Measurements from ENCODE around the gene LDLRAD3.

Gene LDLRAD3

DNA sequence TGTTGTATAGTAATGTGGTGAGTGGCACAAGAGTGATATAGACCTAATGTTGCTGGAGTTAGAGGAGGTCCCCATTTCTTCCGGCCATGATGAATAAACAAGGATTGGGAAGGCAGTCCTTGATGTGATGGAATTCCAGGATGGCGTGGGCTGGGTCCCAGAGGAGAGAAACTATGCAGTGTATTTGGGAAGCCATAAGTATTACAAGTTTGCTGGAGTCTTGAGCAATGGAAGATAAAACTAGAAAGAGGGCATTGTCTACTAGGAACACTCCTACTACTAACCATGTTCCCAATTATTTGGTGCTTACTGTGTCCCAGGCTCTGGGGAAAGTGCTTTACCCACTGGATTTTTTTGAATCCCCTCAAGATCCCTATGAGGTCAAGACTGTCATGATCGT lies 20.0 kb downstream of the LDLRAD3 start:
- no peak for DNase-seq

- no peak for DNase-seq
Observed at GRCh38 chr11:35964841-35965240, 21.0 kb downstream of the LDLRAD3 start.

GRCh38 chr11:35967042-35967441 lies 23.2 kb downstream of the LDLRAD3 start:
- no peak for DNase-seq

DNA sequence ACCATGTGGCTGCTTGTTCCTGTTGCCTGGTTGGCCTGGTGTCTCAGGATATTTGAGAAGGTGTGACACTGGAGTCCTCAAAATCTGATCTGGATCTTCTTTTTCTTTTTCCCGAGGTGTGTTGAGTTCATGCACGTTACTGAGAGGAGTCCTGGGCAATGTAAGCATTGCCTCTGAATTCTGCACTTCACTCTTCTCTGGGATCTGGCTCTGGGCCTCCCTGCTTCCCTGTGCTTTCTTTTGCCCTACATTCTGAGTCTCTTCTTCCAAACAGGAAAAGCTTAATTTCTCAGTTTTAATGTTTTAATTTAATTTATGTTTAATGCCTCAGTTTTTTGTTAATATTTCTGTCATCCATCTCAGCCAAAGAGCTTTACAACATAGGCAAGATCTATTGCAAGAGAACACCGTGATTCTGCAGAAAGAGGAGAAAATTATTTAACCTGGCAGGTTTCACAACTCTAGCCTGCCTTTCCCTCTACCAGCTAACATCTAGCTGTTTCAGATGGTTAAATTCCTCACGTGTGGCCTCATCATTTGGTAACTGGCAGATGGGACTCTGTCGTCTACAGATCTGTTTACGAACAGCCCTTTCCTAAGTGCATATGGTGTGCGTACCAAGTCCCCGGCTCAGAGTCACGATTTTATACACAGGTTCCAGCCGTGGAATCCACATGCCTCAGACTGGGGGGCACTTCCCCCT lies 24.7 kb downstream of the LDLRAD3 start:
- no peak for DNase-seq

DNA sequence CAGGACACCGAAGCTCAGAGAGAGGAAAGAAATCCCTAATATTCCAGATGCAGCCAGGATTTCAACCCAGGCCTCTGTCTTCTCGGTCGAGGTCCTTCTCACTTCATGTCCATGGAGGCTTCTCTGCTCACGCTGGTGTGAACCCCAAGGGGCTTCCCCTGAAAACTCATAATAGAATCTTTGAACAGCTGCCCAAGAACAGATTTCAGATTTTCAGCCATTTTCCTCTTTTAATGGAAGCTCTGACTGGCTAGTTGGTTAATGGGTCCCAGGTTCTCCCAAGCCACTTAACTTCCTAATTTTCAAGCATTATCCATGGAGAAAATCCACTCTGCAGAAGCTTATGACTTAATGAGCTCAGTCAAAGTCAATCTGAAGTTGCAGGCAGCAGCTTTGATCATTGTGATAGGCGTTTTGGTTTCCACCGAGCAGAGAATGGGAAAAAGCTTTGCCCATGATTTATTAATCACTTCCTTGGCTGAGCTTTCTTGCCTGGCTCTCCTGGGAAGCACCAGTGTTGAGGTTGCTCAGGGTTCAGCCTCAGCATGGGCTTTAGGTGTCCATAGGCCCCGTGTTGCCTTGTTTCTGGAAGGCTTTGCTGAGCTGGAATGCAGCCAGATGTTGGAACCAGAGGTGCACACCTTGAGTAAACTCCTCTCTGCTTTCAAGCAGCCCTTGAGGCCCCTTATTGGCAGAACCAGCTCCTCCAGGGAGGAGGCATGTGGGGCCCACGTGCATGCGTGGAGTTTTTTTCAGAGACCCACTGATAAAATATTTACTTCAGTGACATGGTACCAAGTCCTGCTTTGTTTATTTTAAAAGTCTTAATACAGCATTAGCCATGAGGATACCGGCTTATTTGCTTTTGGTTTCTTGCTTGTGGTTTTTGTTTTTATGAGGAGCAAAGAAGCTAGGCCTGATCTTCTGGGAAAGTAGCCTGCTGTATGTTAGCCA lies 25.5 kb downstream of the LDLRAD3 start:
- no peak for DNase-seq

DNA sequence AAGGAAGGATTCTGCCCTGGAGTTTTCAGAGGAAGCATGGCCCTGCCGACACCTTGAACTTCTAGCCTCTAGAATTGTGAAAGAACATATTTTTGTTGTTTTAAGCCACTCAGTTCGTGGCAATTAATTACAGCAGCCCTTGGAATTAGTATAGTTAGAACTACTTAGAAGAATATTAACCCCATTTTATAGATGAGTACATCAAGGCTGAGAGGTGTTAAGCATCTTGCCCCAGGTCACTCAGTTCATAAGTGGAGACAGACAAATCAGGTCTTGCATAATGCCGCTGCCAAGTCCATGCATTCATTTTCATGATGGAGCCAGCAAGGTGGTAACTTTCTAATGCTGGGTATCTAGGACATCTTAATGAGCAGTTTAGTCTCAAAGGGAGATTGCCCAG lies 26.6 kb downstream of the LDLRAD3 start:
- no peak for DNase-seq

DNA sequence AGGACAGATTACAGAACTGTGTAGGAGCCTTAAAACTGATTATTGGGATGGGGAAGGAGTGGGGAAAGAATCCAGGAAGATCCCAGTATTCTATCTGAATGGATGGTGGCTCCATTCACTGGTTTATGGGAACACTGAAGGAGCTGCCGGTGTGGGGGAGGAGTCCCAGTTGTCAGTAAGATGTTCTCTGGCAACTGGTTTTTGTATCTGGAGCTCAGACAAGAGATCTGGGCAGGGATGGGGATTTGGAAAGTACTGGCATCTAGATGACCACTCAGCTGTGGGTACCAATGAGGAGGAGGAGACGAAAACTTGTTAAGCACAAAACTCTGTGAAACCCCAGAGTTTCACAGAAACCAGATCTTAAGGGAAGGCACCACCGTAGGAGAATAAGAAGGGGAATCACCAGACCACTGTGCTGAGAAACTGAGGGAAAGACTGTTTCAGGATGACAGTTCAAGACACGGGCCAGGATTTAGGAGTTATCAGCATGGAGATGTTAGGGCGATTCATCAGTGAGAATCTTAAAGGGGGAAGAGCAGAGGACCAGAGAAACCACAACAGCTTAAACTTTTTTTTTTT lies 28.1 kb downstream of the LDLRAD3 start:
- no peak for DNase-seq

DNA sequence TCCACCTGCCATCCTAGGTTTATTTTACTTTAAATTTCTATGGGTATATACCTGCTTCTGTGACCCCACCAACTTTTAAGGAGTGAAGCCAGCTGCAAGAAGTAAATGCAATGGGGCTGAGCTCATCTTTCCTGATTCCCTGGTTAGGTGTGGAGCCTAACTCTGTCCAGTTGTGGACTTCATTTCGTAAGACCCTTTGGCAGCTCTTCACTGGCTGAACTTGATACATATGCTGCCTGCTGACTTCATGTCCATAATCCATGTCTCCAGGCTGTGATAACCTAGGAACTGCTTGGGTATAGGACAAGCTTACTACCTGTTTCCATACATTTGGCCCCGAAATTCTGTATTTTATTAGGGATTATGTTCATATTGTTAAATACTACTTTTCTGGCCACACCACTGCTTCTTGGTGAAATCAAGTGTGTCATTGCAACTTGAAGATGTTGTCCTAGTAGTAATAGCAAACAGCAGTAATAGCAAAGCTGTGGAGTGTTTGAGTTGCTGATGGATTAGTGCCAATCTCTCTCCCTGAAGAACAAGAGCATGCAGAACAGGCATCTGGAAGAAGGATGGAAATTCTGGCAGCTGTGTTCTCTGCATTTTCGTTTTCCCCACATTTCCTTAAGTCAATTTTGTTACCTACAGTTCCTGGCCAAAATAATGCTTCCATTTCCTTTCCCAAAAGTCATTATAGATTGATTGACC lies 31.2 kb downstream of the LDLRAD3 start:
- DNase-seq: no peak

GRCh38 chr11:35976434-35976833 lies 32.6 kb downstream of the LDLRAD3 start:
- DNase-seq: no peak

- no peak for DNase-seq
Observed at GRCh38 chr11:35978183-35978582, 34.3 kb downstream of the LDLRAD3 start.

GRCh38 chr11:35978891-35979290 lies 35.0 kb downstream of the LDLRAD3 start:
- DNase-seq: no peak

GRCh38 chr11:35980686-35981390 lies 37.0 kb downstream of the LDLRAD3 start:
- DNase-seq: no peak

- no peak for DNase-seq
Observed at GRCh38 chr11:35981581-35981980, 37.7 kb downstream of the LDLRAD3 start.

GRCh38 chr11:35982061-35982460 lies 38.2 kb downstream of the LDLRAD3 start:
- DNase-seq: no peak

DNA sequence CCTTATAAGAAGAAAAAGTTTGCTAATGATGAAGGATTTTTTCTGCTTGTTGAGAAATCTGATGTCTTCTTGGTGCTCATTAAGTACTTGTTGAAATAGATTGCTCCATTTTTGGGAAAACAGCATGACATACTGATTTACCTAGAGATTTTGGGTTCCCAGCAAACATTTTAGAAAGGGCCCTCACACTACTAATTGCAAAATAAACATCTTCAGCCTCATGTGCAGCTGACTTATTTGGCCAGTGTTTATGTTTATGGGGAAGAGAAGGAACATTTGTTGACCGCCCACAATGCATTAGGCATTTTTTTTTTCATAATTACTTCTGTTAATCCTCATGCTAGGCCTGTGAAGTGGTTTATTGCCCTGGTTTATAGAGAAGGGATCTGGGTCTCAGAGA lies 40.1 kb downstream of the LDLRAD3 start:
- DNase-seq: no peak

GRCh38 chr11:35986947-35987346 lies 43.1 kb downstream of the LDLRAD3 start:
- DNase-seq: no peak

DNA sequence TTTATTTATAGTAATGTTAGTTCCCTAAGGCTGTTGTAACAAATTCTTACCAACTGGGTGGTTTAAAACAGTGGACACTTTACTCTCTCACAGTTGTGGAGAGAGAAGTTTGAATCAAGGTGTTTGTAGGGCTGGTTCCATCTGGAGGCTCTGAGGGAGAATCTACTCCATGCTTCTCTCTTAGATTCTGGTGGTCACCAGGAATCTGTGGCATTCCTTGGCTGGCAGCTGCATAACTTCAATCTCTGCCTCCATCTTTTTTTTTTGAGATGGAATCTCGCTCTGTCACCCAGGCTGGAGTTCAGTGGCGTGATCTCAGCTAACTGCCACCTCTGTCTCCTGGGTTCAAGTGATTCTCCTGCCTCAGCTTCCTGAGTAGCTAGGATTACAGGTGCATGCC lies 46.3 kb downstream of the LDLRAD3 start:
- no peak for DNase-seq

DNA sequence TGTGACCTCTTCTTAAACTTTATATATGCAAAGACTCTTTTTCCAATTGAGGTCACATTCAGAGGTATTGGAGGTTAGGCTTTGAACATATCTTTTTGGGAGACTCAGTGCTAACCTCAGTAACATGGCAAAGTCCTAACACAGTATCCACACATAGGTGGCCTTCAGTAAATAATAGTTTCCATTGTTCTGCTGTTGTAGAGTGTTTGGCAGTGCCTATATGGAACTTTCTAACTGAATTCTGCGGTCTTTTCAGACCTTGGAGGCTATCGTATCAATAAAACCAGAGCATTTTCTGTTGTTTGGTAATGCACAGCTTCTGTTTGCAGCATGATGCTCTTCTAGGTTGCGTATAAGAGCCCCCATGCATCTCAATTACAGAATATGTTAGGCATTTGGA lies 47.0 kb downstream of the LDLRAD3 start:
- no peak for DNase-seq

GRCh38 chr11:35992548-35992947 lies 48.7 kb downstream of the LDLRAD3 start:
- no peak for DNase-seq

- DNase-seq: no peak
Observed at GRCh38 chr11:35994421-35994820, 50.6 kb downstream of the LDLRAD3 start.

GRCh38 chr11:35995681-35996271 lies 51.9 kb downstream of the LDLRAD3 start:
- DNase-seq: no peak

DNA sequence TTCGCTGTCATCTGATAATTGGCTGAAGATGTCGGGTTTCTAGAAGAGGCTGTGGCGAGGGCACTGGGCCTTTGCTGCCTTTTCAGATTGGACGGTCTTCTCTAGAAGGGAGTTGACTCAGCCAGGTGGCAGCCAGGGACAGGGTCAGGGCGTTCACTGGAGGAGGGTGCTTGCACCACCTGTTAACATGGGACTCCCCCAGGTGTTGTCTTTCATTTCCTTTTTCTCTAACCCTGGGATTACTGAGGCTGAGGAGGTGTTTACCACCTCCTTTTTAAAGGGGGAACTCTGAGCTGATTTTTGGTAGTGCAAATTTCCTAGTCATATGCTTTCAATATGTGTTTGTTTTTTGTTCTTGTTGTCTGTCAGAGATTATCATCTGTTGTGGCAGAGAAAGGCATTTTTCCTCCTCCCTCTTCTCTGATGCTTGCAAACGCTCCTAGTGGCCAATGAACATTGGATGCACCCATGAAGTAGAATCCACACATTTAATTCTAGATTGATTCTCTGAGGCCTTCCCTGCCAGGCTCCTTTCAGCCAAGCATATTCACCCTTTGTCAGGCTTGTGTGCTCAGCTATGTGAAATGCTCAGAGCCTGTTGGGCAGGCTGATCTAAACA lies 54.1 kb downstream of the LDLRAD3 start:
- DNase-seq: no peak

All from NCI-H2227 treated with DMSO at 0.1 percent for 48 hours (cell line).